Stimulated activated CD8-positive, alpha-beta memory T cell treated with anti-CD3 and anti-CD28 coated beads, Interleukin-4, amount 100 ng/mL, for 4 hours (primary cell): ENCODE data around the gene COX8A.

Source experiments
- DNase-seq, 2 donors: peaks; one replicate each; pipeline ENCODE4 v3.0.0-alpha.2; 2020; ENCODE audit warnings: low read depth in 2 of 2, low spot score in 1 of 2

COX8A gene

GRCh38 chr11:64001484-64002420 lies 27.3 kb downstream of the COX8A start:
- DNase-seq: no peak

GRCh38 chr11:64003807-64004589 lies 29.6 kb downstream of the COX8A start:
- no peak for DNase-seq

- DNase-seq: no peak
Observed at GRCh38 chr11:64004590-64004984, 30.2 kb downstream of the COX8A start.

- DNase-seq: no peak
Observed at GRCh38 chr11:64005691-64006090, 31.3 kb downstream of the COX8A start.

GRCh38 chr11:64006398-64006797 lies 32.0 kb downstream of the COX8A start:
- no peak for DNase-seq

- DNase-seq: no peak
Observed at GRCh38 chr11:64007160-64007628, 32.8 kb downstream of the COX8A start.

GRCh38 chr11:64007629-64008282 lies 33.3 kb downstream of the COX8A start:
- no peak for DNase-seq

- no peak for DNase-seq
Observed at GRCh38 chr11:64008283-64008913, 34.0 kb downstream of the COX8A start.

- no peak for DNase-seq
Observed at GRCh38 chr11:64008914-64009633, 34.7 kb downstream of the COX8A start.

- no peak for DNase-seq
Observed at GRCh38 chr11:64009710-64010109, 35.3 kb downstream of the COX8A start.

- DNase-seq: no peak
Observed at GRCh38 chr11:64010783-64011182, 36.4 kb downstream of the COX8A start.

GRCh38 chr11:64011371-64011770 lies 37.0 kb downstream of the COX8A start:
- no peak for DNase-seq

GRCh38 chr11:64013141-64013896 lies 38.9 kb downstream of the COX8A start:
- no peak for DNase-seq

GRCh38 chr11:64014356-64014755 lies 39.9 kb downstream of the COX8A start:
- no peak for DNase-seq

GRCh38 chr11:64015510-64015909 lies 41.1 kb downstream of the COX8A start:
- no peak for DNase-seq

GRCh38 chr11:64015935-64016845 lies 41.8 kb downstream of the COX8A start:
- DNase-seq: no peak

- no peak for DNase-seq
Observed at GRCh38 chr11:64017945-64018224, 43.5 kb downstream of the COX8A start.

- no peak for DNase-seq
Observed at GRCh38 chr11:64018310-64018709, 43.9 kb downstream of the COX8A start.
